Lower lobe of right lung (tissue), 2 donors: ENCODE data around the gene FHL3. TPM values are rescaled to one million over a fixed set of nuclear protein-coding genes. Genes with fewer than 3 reads are reported as not detected.

Experiments
- ATAC-seq, 2 donors: fragments of 200-7000 bp; cut with Tn5 transposase; one replicate each; pipeline ENCODE4 v1.9.1; 2020 to 2022; ENCODE audit warnings: mild to moderate bottlenecking in 2 of 2, moderate library complexity in 2 of 2
- DNase-seq: peaks from one replicate; pipeline ENCODE4 v3.0.0-alpha.2; 2020
- H3K27ac ChIP-seq: fragments of 200-600 bp; one replicate; pipeline ENCODE4 v1.8.0; 2022
- H3K27me3 ChIP-seq: fragments of 200-600 bp; one replicate; pipeline ENCODE4 v1.8.0; 2022; ENCODE audit warnings: low read depth
- H3K36me3 ChIP-seq: fragments of 200-600 bp; one replicate; pipeline ENCODE4 v1.8.0; 2022; ENCODE audit warnings: mild to moderate bottlenecking
- H3K4me1 ChIP-seq: fragments of 200-600 bp; one replicate; pipeline ENCODE4 v1.8.0; 2022
- H3K4me3 ChIP-seq: fragments of 200-600 bp; one replicate; pipeline ENCODE4 v1.8.0; 2022; ENCODE audit warnings: mild to moderate bottlenecking
- H3K9me3 ChIP-seq: fragments of 200-600 bp; one replicate; pipeline ENCODE4 v1.8.0; 2022
- CTCF ChIP-seq: fragments of 200-600 bp; IDR thresholded peaks from one replicate; pipeline ENCODE4 v1.8.0; 2022; ENCODE audit warnings: antibody characterized with exemption, mild to moderate bottlenecking
- intact Hi-C: fragments of 100-400 bp; cut with DNase I; formaldehyde crosslinking; loops from one replicate; pipeline ENCODE4 v1.11.0; 2022
- total RNA-seq: library from RNA; stranded (reverse); fragmentation: NEBNext Ultra II Directional; extraction: Animal tissue kit (Norgen Biotek cat#: 25700); gene quantifications from one replicate; pipeline ENCODE4 v1.2.1, GENCODE V29; 2021
- donor health status: DM: no; HTN: yes; CAD: no; lungs with severe emphysema.

Gene FHL3
- total RNA-seq, 1 donor from 2014 or later = 16.9 TPM

DNA sequence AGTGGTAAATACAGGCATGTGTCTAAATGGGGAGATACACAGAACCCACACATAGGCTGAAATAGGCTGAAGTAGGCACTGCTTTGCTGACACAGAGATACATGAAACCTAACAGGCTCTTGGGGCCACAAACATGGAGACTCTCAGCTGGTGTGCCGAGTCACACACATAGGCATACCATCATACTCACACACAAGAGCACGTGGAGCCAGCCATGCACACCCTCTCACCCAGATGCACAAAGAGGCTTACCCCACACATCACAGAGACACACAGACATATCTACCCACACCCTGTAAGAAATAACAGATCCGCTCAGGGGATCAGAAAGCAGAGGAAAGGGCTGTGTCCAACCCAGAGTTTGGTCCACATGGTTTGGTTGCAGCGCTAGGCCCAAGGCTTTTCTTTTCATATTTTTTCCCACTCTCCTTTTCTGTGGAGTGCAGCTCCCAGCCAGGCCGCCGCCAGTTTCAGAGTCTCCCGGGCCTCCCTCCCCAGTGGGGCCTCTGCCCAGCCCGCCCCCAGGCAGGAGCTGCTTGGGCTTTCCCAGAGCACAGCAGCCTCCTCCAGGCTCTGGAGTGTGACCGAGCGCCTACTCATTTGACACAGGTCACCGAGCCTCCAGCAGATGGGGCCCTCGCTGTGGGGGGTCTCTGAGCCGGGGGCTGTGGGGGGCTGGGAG, 45.2 kb upstream of the FHL3 start:
- intact Hi-C loops = no loop called here
- TF ChIP-seq CTCF = no peak
- no peak overlapping the region for H3K4me3 ChIP-seq
- peaks cover 18% of the 10 kb centered on the region for H3K27me3 ChIP-seq
- no peak overlapping the region for H3K27ac ChIP-seq
- H3K4me1 ChIP-seq = peaks cover 14% of the 10 kb centered on the region
- DNase-seq = no peak
- ATAC-seq = no peak
- H3K36me3 ChIP-seq = no peaks in the 10 kb centered on the region
- H3K9me3 ChIP-seq = no peaks in the 10 kb centered on the region

DNA sequence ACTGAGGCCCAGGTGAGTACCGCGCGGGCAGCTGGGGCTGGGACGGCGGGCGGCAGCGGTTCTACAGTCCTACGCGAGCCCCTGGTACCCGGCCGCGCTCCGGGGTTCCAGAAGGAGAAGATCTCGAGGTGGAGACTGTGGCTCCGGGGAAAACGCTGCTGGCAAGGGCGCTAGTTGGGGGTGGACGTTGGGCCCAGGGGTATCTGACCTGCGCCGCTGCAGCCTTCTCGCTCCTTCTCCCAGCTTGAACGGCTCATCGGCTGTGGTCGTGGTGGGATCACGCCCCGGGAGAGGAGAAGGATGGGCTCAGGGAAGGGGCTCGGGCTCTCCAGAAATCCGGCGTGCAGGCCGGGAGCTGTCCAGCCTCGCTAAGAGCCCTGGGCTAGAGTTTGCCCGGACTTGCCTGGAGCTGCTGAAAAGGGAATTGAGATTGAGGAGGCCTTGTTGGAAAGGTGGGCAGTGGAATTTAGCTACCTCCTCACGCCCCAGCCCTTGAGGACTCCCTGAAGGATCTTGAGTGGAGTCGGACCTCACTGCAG, 42.4 kb upstream of the FHL3 start:
- H3K27ac ChIP-seq = no peak overlapping the region
- no peaks in the 10 kb centered on the region for H3K36me3 ChIP-seq
- intact Hi-C loops = no loop called here
- H3K4me3 ChIP-seq = peak overlapping the region; percentile 73
- TF ChIP-seq CTCF = no peak
- DNase-seq (no peak), ATAC-seq (peak; percentile 22 to 34)
- H3K27me3 ChIP-seq = peaks cover 47% of the 10 kb centered on the region
- H3K4me1 ChIP-seq = peaks cover 28% of the 10 kb centered on the region
- H3K9me3 ChIP-seq = no peaks in the 10 kb centered on the region

DNA sequence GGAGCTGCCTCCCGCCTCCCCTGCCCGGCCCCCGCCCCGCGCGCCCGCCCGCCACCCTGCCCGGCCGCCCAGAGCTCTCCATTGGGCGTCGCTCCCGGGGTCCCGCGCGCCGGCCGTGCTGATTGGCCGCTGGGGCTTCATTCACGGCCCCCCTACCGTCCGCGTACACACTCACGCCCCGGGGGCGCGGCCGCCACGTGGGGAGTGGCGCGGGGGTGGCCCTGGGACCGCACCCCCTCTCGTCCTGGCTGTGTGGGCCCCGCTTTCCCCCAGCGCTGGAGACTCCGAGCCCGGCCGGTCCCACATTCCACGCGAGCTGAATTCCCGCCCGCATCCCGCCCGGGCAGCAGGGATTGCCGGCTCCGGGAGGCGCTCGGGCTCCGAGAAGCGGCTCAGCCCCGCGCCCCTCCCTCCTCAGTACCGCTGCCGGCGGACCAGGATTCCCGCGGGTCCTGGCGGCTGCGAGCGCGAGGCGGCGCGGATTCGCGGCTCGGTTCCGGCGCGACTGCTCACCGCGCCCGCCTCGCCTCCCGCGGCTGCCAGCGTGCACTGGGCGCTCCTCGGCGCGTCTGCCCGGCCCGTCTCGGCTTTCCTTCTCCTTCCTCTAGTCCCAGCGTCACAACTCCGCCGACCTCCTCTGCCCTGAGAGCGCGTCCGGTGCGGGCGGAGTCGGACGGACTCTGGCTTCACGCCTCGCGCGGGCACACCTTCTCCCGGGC, 41.7 kb upstream of the FHL3 start:
- no peak for TF ChIP-seq CTCF
- ATAC-seq (peak; percentile 93 to 94), DNase-seq (peak; percentile 83)
- intact Hi-C loops = no loop called here
- Histone ChIP-seq H3K9me3 (no peaks in the 10 kb centered on the region), H3K27ac (no peak overlapping the region), H3K27me3 (peaks cover 53% of the 10 kb centered on the region), H3K4me3 (peak overlapping the region; percentile 73), H3K4me1 (peaks cover 28% of the 10 kb centered on the region), H3K36me3 (no peaks in the 10 kb centered on the region)

GRCh38 chr1:38046333-38046883, 41.1 kb upstream of the FHL3 start, which contains the start of gene POU3F1:
POU3F1 (minus strand) TSS chr1:38046793; CDS start chr1:38046743, 50 bp downstream.
- Histone ChIP-seq H3K4me1 (peaks cover 28% of the 10 kb centered on the region), H3K9me3 (no peaks in the 10 kb centered on the region), H3K36me3 (no peaks in the 10 kb centered on the region), H3K27me3 (peaks cover 60% of the 10 kb centered on the region), H3K27ac (no peak within 1 kb of the TSS), H3K4me3 (peak within 1 kb of the TSS; percentile 73)
- intact Hi-C loops = no loop called here
- no peak for TF ChIP-seq CTCF
- DNase-seq (no peak), ATAC-seq (no peak)

DNA sequence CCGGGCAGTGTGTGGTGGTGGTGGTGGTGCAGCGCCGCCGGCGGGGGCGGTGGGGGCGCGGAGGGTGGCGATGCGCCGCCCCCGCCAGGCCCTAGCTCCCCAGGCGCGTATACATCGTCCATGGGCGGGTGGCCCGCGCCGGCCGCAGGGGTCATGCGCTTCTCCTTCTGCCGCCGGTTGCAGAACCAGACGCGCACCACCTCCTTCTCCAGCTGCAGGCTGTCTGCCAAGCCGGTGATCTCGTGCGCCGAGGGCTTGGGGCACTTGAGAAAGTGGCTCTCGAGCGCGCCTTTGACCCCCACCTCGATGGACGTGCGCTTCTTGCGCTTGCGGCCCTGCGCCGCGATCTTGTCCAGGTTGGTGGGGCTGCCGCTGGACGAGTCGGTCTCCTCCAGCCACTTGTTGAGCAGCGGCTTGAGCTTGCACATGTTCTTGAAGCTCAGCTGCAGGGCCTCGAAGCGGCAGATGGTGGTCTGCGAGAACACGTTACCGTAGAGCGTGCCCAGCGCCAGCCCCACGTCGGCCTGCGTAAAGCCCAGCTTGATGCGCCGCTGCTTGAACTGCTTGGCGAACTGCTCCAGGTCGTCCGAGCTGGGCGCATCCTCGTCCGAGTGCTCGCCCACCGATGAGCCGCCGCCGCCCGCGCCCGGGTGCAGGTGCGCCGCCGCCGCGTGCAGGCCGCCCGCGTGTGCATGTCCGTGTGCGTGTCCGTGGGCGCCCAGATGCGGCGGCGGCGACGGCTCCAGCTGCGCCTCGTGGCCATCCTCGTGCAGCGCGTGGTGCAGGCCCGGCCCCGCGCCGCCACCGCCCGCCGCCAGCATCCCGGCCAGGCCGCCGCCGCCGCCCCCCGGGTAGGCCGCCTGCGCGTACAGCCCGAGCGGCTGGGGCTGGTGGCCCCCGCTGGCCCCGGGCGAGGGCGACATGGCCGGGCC, 40.4 kb upstream of the FHL3 start:
- no peaks in the 10 kb centered on the region for H3K36me3 ChIP-seq
- peaks cover 67% of the 10 kb centered on the region for H3K27me3 ChIP-seq
- intact Hi-C loops = no loop called here
- no peak for ATAC-seq
- no peak overlapping the region for H3K27ac ChIP-seq
- peaks cover 28% of the 10 kb centered on the region for H3K4me1 ChIP-seq
- H3K9me3 ChIP-seq = no peaks in the 10 kb centered on the region
- H3K4me3 ChIP-seq = peak overlapping the region; percentile 21
- DNase-seq = peak; percentile 57
- no peak for TF ChIP-seq CTCF
